ENCODE results near the gene WDR64.

WDR64 gene

DNA sequence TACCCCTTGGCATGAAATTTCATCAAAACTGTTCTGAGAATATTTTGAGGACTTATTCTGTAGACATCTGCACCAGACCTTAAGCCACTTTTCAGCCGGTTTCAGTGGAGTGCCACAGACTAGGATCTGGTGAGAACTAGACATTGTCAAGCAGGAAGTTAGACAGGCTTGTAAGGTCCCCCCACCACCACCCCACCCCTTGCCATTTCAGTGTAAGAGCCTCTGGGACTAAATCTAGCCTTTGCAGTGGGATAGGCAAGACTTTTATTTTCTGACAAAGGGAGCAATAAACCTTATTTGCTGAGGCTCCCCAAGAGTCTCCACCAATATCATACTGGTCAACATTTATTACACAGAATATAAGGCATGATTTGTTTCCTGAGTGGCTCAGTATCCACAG is 118.0 kb downstream of the WDR64 start:
- no peak overlapping the region for H3K4me3 ChIP-seq (ENCODE audit: low read length)
- DNase-seq (ENCODE audit: low read depth): no peak
- TF ChIP-seq, protein P1, sequence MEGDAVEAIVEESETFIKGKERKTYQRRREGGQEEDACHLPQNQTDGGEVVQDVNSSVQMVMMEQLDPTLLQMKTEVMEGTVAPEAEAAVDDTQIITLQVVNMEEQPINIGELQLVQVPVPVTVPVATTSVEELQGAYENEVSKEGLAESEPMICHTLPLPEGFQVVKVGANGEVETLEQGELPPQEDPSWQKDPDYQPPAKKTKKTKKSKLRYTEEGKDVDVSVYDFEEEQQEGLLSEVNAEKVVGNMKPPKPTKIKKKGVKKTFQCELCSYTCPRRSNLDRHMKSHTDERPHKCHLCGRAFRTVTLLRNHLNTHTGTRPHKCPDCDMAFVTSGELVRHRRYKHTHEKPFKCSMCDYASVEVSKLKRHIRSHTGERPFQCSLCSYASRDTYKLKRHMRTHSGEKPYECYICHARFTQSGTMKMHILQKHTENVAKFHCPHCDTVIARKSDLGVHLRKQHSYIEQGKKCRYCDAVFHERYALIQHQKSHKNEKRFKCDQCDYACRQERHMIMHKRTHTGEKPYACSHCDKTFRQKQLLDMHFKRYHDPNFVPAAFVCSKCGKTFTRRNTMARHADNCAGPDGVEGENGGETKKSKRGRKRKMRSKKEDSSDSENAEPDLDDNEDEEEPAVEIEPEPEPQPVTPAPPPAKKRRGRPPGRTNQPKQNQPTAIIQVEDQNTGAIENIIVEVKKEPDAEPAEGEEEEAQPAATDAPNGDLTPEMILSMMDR (conservative IDR thresholded peaks at IDR 0.05; ENCODE audit: low read depth, low read length): no peak

DNA sequence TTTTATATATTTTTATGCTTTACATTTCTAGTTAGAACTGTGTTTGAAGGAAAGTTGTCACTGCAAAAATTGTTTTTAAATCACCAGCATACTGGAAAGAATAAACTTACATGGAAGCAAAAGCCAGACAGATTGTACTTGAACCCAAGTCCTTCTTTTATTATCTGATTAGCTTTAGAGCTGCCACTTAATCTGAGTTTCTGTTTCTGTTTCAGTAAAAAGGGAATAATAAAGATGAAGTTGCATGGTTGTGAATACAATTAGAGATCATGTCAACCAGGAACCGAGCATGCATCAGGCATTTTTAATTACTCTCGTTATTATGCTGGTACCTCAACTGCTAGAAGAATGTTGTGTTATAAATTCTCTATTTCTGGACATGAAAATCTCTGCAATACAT is 119.0 kb downstream of the WDR64 start:
- no peak overlapping the region for H3K4me3 ChIP-seq (ENCODE audit: low read length)
- no peak for DNase-seq (ENCODE audit: low read depth)
- TF ChIP-seq, protein P1 (conservative IDR thresholded peaks at IDR 0.05; ENCODE audit: low read depth, low read length): no peak

DNA sequence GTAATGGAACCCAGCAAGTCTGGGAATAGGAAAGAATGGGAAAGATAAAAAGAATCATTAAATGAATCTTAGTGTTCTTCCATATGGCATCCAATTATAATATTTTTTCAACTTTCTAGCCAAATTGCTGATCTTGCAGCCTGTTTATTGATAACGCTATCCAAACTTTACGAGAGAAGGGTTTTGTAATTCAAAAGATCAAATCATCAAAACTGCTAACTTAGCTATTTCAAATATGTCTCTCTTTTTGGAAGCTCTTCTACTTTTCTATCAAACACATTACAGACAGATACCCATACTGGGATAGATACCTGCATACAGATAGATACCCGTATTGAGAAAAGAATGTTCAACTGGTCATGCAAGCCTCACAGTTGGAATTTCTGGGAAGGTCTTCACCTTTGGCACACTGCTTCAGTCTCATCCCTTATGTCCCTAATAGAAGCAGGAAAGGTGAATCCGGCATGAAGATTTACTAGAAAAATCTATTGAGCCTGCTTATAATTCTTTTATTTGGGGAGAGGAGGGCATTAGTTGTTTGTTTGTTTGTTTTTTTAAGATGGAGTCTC is 120.9 kb downstream of the WDR64 start:
- TF ChIP-seq, protein P1 (conservative IDR thresholded peaks at IDR 0.05; ENCODE audit: low read depth, low read length): no peak
- DNase-seq (ENCODE audit: low read depth): no peak
- H3K4me3 ChIP-seq (ENCODE audit: low read length): no peak overlapping the region

DNA sequence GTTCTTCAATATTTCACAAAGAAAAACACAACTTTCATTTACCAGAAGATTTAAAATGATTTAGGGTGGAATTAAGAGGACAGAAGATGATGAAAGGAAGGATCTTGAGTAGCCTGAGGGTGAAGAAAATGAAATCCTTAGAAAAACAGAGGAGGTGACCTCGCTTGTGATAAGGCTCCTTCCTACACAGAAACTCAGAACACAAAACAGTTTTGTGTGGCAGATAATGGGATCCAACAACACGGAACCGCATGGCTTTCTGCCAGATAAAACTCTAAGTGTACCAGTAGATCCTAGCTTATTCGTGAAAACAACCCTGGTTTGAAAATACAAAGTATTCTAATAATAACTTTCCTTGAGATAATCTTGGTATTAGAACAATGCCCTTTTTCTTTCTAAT is 121.9 kb downstream of the WDR64 start:
- no peak overlapping the region for H3K4me3 ChIP-seq (ENCODE audit: low read length)
- TF ChIP-seq, protein P1 (conservative IDR thresholded peaks at IDR 0.05; ENCODE audit: low read depth, low read length): no peak
- DNase-seq (ENCODE audit: low read depth): peak; percentile 6

DNA sequence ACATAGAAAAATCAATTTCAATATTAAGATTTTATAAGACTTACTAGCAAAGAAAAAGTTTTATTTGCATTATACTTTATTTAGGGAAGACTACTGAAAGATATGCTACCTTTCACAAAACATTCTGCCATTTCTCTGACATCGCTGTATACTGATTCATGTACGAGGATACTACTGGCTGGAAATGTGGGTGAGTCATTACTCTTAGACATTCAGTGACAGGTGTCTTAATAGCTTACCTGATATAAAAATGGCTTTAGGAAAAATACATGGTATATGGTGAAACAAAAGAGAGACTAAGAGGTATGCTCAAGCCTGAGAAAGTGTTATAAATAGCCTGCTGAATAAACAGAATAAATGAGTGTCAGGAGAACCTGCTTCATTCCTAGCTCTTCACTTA is 122.9 kb downstream of the WDR64 start:
- TF ChIP-seq, protein P1 (conservative IDR thresholded peaks at IDR 0.05; ENCODE audit: low read depth, low read length): no peak
- H3K4me3 ChIP-seq (ENCODE audit: low read length): no peak overlapping the region
- DNase-seq (ENCODE audit: low read depth): no peak

DNA sequence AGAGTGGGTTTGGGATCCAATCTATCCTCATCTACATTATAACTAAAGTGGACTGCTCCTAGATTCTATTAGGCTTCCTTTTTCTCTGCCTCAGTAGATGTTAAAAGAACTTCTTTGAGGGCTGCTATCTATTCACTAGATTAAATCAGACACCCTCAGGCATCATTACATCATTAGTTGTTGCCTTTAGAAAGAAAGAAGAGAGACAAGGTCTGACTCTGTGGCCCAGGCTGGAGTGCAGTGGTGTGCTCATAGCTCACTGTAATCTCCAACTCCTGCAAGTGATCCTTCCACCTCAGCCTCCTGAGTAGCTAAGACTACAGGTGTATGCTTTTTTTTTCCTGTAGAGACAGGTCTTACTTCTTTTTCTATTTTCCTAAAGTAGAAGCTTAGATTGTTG is 124.8 kb downstream of the WDR64 start:
- H3K4me3 ChIP-seq (ENCODE audit: low read length): no peak overlapping the region
- no peak for DNase-seq (ENCODE audit: low read depth)
- TF ChIP-seq, protein P1 (conservative IDR thresholded peaks at IDR 0.05; ENCODE audit: low read depth, low read length): no peak

DNA sequence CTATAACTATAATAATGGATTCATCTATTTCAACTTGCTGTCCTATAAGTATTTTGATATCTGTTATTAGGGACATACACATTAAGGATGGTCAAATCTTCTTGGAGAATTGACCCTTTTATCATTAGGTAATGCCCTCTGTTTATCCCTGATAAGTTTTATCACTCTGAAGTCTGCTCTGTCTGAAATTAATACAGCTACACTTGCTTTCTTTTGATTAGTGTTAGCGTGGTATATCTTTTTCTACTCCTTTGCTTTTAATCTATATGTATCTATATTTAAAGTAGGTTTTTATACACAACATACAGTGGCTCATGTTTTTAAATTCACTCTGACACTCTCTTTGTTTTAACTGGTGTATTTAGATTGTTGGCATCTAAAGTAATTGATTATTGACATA is 126.0 kb downstream of the WDR64 start:
- no peak overlapping the region for H3K4me3 ChIP-seq (ENCODE audit: low read length)
- TF ChIP-seq, protein P1 (conservative IDR thresholded peaks at IDR 0.05; ENCODE audit: low read depth, low read length): no peak
- DNase-seq (ENCODE audit: low read depth): no peak

Measured in retinal pigment epithelial cell (primary cell).